GM19395 (cell line): ENCODE results near the gene JAKMIP2.
A peak's percentile ranks its signal among the peaks of the same experiment; 100 is the strongest.
"Not testable (repeated sequence)": the region's sequence is repeated elsewhere in the genome, so short reads cannot be mapped to it uniquely, and the experiment has no call there.

ENCODE experiments used
- ATAC-seq: cut with Tn5 transposase; IDR thresholded peaks from one replicate; pipeline ENCODE4 v1.9.1; 2021; ENCODE audit warnings: mild to moderate bottlenecking, moderate library complexity; ENCODE audit not compliant: unreplicated experiment

Gene JAKMIP2

DNA sequence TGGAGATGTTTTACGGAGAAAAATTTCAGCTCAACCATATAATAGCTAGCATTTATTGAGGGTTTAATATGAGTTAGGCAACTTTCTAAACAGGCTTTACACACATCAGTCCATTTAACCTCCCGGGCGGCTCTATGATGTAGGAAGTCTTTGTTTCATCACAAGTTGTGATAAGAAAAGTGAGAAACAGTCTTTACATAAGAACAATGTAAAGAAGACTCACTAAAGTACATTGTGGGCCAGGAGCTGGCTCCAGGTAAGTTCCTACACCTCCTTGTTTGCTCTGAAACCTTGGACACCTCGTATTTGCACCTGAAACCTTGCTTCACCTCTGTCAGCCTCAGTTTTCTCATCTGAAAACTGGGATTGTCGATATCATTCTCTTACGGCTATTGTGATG is 116.1 kb downstream of the JAKMIP2 start:
- ATAC-seq: no peak

GRCh38 chr5:147661541-147661940 is 121.0 kb downstream of the JAKMIP2 start:
- ATAC-seq: no peak

DNA sequence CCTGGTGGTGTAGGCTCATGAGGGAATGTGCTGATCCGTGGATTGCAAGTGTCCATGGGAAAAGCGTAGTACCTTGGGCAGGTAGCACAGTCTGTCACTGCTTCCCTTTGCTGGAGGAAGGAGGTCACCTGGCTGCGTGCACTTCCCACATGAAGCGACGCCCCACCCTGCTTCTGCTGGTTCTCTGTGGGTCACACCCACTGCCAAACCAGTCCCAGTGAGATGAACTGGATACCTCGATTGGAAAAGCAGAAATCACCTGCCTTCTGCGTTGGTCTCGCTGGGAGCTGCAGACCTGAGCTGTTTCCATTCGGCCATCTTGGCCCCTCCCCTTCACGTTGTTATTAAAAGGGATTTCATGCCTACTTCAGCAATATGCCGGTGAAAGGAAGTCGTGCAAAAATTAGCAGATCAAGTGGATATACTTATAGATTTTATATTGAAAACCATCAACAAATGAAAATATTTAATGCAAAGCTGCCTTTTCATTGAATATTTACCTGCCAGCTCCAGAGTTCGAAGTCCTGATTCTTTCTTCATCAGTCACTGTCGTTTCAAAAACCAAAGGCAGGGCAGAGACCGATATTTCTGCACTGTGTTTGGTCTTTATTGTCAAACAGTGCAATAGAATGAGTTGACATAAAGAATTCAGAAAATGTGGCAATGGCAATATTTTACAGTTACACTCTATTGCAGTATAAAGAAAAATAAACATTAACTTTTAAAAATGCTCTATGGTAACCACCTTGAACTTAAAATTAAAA is 123.2 kb downstream of the JAKMIP2 start:
- ATAC-seq: no peak

DNA sequence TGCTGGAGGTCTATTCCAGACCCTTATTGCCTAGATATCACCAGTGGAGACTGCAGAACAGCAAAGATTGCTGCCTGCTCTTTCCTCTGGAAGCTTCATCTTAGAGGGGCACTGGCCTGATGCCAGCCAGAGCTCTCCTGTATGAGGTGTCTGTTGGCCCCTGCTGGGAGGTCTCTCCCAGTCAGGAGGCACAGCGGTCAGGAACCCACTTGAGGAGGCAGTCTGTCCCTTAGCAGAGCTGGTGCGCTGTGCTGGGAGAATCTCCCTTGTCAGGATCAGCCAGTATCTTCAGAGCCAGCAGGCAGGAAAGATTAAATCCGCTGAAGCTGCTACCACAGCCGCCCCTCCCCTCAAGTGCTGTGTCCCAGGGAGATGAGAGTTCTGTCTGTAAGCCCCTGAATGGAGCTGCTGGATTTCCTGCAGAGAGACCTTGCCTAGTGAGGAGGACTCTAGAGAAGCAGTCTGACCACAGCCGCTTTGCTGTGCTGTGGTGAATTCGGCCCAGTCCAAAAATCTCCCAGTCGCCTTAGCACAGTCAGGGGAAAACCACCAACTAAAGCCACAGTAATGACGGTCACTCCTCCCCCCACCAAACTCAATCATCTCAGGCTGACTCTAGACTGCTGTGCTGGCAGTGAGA is 124.1 kb downstream of the JAKMIP2 start:
- no peak for ATAC-seq

DNA sequence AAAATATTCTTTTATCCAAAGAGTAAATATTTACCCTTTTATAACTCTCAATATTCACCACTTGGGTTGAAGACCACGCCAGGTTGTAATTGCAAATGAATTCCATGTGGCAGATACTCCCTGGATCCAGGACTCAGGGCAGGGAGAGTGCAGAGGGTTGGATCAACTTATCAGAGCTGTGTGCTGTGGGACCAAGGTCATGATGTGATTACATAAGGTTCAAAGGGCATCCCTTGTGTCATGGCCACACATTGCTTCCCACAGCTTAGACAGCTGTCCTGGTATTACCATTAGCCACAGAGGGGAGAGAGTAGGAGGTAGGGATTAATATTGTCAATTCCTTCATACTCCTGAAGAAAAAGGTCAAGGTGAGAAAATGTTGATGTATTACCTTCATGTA is 133.9 kb downstream of the JAKMIP2 start:
- ATAC-seq: no peak

DNA sequence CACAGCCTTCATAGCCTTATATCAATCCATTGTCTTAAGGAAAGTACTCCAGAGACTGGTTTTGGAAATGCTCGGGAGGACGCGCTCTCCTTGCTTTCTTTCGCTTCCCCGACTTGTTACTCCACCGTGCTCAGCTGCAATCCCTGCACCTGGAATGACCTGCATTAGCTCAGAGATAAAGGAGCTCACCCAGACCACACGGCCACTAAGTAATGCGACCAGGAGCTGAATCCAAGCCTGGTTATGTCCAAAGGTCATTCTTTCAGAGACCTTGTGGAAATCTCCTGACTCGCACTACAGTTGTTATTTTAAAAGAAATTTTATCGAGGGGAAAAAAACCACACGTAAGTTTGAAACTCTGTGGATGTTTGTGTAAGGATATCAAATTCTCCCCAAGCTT is 137.3 kb downstream of the JAKMIP2 start:
- no peak for ATAC-seq

GRCh38 chr5:147644460-147644859 is 138.1 kb downstream of the JAKMIP2 start:
- no peak for ATAC-seq

DNA sequence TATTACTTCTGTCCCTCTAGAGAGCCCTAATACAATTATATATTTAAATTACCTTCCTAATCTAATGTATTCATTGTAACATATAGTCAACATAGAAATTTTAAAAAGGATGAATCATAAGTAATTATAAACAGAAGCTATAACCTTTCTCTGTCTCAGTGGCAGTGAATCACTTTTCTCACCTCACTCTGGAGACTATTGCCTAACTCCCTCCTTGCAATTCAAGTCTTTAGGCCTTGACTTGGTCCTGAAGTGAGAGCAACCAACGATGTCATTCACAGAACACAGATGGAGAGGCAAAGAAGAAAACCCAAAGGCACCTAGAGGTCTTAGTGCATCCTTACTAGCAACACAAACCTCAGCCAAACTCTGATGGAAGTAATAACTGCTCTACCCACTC is 139.4 kb downstream of the JAKMIP2 start:
- no peak for ATAC-seq

- no peak for ATAC-seq
Measured at GRCh38 chr5:147642666-147643065, 139.9 kb downstream of the JAKMIP2 start.

DNA sequence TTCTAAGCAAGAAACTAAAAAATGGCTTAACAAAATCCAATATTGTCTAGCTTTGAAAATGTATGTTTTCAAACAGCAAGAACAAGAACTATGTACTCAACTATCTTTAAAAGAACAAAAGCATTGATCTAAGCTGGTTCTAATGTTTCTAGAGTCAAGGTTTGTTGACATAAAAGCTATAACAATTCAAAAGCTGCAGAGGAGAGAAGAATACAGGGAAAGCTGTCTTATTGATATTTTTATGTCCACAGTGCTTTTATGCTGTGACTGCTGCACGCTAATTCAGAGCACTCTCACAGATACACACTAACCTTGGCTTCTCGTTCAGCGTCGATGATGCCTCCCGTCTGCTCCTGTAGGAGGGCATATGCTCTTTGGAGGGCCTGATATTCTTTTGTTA is 143.2 kb downstream of the JAKMIP2 start:
- ATAC-seq: no peak

GRCh38 chr5:147636729-147636984 is 145.9 kb downstream of the JAKMIP2 start:
- no peak for ATAC-seq

- ATAC-seq: no peak
Measured at GRCh38 chr5:147635882-147636728, 146.4 kb downstream of the JAKMIP2 start.

DNA sequence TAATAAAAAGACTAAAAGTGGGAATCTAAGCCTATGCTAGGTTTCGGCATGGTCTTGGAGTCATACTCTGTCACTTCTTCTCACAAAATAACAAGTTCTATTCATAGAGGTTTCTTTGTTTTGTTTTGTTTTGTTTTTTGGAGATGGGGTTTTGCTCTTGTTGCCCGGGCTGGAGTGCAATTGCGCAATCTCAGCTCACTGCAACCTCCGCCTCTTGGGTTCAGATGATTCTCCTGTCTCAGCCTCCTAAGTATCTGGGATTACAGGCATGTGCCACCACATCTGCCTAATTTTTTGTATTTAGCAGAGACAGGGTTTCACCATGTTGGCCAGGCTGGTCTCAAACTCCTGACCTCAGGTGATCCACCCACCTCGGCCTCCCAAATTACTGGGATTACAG is 147.1 kb downstream of the JAKMIP2 start:
- ATAC-seq: not testable (repeated sequence)

- ATAC-seq: no peak
Measured at GRCh38 chr5:147633173-147633572, 149.4 kb downstream of the JAKMIP2 start.

DNA sequence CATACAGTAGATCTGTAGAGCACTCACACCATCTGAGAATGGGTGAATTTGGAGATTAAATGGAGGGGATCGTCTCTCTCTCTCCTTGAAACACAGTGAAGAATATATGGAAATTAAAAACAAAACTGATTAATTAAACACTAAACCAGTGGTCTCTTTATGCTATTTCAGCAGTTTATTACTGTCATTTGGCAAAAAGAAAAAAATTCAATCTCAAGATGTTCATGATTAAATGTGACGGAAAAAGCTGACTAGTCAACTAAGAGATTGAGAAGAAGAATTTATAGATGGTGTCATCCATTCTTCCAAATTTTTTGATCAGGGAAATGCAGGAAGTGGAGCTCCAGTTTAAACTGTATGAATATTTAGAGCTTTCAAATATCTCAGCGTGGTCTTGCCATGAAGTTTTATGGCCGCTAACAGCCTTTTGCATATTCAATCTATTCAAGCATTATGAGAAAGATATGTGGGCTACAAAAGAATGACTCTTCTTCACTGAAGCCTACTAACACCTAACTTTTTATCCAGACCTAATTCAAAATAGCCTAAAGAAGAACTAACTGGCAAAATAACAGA is 151.0 kb downstream of the JAKMIP2 start:
- no peak for ATAC-seq

DNA sequence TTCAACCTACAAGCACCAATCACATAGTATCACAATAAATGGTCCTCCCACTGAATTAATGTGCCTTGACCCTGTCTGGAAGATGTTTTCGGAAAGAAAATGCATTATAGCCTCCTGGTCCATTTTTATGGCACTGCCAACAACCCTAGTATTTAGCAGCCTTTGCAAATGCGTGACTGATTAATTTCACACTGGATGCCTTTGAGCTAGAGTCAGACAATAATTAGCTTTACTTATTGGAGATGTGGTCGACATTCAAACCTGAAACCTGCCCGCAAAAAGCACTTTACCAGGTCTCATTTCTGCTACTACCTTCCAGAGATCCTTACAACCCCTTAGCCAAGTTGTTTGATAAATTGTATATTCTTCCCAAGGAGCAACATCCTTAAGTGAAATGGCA is 153.3 kb downstream of the JAKMIP2 start:
- no peak for ATAC-seq

GRCh38 chr5:147628058-147628895 is 154.3 kb downstream of the JAKMIP2 start:
- ATAC-seq: peak; percentile 96

DNA sequence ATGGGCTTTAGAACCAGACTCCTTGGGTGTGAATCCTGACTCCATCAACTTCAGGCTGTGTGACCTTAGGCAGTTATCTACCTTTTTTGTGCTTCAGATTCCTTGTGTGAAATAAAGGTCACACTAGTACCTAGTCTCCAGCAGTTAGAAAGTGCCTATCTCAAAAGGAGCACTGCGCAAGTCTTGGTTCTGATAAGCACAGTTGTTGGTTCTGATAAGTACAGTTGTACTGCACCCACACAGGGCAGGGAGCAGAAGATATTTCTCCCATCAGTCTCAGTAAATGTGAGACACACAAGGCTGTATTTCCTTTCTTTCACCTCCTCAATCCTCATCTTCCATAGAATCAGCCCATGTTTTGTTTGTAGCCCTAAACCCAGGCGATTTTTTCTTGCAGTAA is 156.1 kb downstream of the JAKMIP2 start:
- ATAC-seq: no peak

DNA sequence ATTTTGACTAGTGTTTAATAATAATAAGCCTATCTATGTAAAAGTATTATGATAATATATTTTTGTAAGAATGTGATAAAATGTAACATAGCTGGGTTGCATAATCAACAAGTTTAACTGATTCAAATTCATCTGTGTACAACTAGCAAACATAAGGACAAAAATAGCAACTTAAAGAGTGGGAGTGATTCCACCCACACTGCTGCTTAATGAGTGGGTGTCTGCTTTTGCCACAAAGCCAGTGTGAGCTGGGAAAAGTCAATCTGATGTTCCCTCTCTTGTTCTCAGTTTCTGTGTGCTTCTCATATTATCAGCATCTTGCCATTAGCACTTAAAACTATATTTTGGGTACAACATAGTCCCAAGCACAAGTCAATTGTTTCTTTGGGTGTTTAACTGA is 161.5 kb downstream of the JAKMIP2 start:
- ATAC-seq: no peak

DNA sequence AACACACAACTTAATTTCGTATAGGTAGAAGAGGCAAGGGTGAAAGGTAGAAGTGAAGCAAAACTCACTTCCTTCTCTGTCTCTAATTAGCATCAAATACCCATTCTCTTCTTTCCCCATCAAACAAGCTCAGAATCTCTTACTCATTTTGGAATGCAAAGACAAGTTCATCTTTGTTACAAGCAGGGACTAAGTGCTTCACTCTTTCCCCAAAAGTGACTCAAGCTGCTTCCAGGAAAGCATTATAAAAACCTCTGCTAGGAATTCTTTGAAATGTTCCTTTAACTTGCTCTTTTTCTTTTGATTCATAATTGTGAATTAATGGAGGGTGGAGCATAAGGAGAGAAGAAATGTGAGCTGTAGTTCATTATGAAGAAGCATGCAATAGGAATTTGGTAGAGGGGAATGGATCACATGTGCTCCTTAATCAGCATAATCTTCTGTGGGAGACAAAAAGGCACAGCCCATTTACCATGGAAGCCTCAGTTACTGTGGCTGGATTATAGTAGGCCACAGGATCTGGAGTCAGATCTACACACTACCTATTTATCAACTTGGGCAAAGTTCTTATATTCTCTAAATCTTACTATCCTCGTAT is 163.1 kb downstream of the JAKMIP2 start:
- no peak for ATAC-seq
